ENCODE results near the gene IGF2R.

Gene IGF2R

GRCh38 chr6:160084198-160084776 is 115.4 kb downstream of the IGF2R start:
- H3K9ac ChIP-seq (ENCODE audit: low read length): no peak overlapping the region
- H3K79me2 ChIP-seq (ENCODE audit: low read length): no peaks in the 10 kb centered on the region
- no peak overlapping the region for H2AFZ ChIP-seq (ENCODE audit: low read length)
- H3K27ac ChIP-seq (ENCODE audit: low read length): no peak overlapping the region
- no peak overlapping the region for H3K4me2 ChIP-seq (ENCODE audit: low read depth, low read length)
- no peaks in the 10 kb centered on the region for H3K9me2 ChIP-seq (replicated peaks; ENCODE audit: insufficient read depth, low read length)
- no peaks in the 10 kb centered on the region for H3K9me3 ChIP-seq (replicated peaks; ENCODE audit: insufficient read depth, low read length)
- no peak for DNase-seq
- no peaks in the 10 kb centered on the region for H3K4me1 ChIP-seq (ENCODE audit: low read length)
- H3K4me3 ChIP-seq (ENCODE audit: low read length): no peak overlapping the region
- H4K20me1 ChIP-seq (ENCODE audit: insufficient read depth, low read length): no peaks in the 10 kb centered on the region
- no peaks in the 10 kb centered on the region for H3K27me3 ChIP-seq (replicated peaks; ENCODE audit: insufficient read depth, low read length)
- TF ChIP-seq EZH2phosphoT487 (IDR thresholded peaks at IDR 0.05; ENCODE audit: low read length): no peak
- TF ChIP-seq, protein P1, sequence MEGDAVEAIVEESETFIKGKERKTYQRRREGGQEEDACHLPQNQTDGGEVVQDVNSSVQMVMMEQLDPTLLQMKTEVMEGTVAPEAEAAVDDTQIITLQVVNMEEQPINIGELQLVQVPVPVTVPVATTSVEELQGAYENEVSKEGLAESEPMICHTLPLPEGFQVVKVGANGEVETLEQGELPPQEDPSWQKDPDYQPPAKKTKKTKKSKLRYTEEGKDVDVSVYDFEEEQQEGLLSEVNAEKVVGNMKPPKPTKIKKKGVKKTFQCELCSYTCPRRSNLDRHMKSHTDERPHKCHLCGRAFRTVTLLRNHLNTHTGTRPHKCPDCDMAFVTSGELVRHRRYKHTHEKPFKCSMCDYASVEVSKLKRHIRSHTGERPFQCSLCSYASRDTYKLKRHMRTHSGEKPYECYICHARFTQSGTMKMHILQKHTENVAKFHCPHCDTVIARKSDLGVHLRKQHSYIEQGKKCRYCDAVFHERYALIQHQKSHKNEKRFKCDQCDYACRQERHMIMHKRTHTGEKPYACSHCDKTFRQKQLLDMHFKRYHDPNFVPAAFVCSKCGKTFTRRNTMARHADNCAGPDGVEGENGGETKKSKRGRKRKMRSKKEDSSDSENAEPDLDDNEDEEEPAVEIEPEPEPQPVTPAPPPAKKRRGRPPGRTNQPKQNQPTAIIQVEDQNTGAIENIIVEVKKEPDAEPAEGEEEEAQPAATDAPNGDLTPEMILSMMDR (IDR thresholded peaks at IDR 0.05; ENCODE audit: low read length): no peak
- TF ChIP-seq EZH2 (optimal IDR thresholded peaks at IDR 0.05; ENCODE audit: low read depth, low read length): no peak
- no peaks in the 10 kb centered on the region for H3F3A ChIP-seq (ENCODE audit: insufficient read depth, low read length)
- no peaks in the 10 kb centered on the region; the same call in 1 of the 2 replicates for H3K36me3 ChIP-seq (replicated peaks; ENCODE audit: insufficient read depth, low read length)

- H3K27me3 ChIP-seq (replicated peaks; ENCODE audit: insufficient read depth, low read length): no peaks in the 10 kb centered on the region
- H3K27ac ChIP-seq (ENCODE audit: low read length): no peak overlapping the region
- no peak overlapping the region for H3K9ac ChIP-seq (ENCODE audit: low read length)
- H3K36me3 ChIP-seq (replicated peaks; ENCODE audit: insufficient read depth, low read length): no peaks in the 10 kb centered on the region; the same call in 1 of the 2 replicates
- no peaks in the 10 kb centered on the region for H3K79me2 ChIP-seq (ENCODE audit: low read length)
- no peaks in the 10 kb centered on the region for H4K20me1 ChIP-seq (ENCODE audit: insufficient read depth, low read length)
- no peak overlapping the region for H2AFZ ChIP-seq (ENCODE audit: low read length)
- H3K9me2 ChIP-seq (replicated peaks; ENCODE audit: insufficient read depth, low read length): no peaks in the 10 kb centered on the region
- TF ChIP-seq, protein P1 (IDR thresholded peaks at IDR 0.05; ENCODE audit: low read length): no peak
- no peak for TF ChIP-seq EZH2 (optimal IDR thresholded peaks at IDR 0.05; ENCODE audit: low read depth, low read length)
- TF ChIP-seq EZH2phosphoT487 (IDR thresholded peaks at IDR 0.05; ENCODE audit: low read length): no peak
- no peaks in the 10 kb centered on the region for H3F3A ChIP-seq (ENCODE audit: insufficient read depth, low read length)
- no peak overlapping the region for H3K4me3 ChIP-seq (ENCODE audit: low read length)
- no peaks in the 10 kb centered on the region for H3K4me1 ChIP-seq (ENCODE audit: low read length)
- no peak for DNase-seq
- H3K9me3 ChIP-seq (replicated peaks; ENCODE audit: insufficient read depth, low read length): no peaks in the 10 kb centered on the region
- H3K4me2 ChIP-seq (ENCODE audit: low read depth, low read length): no peak overlapping the region
These were observed 116.3 kb downstream of the IGF2R start for GRCh38 chr6:160085226-160085625.

- Histone ChIP-seq H3K36me3 (replicated peaks; ENCODE audit: insufficient read depth, low read length) (no peaks in the 10 kb centered on the region; the same call in 1 of the 2 replicates), H3K9me3 (replicated peaks; ENCODE audit: insufficient read depth, low read length) (no peaks in the 10 kb centered on the region), H3K9ac (ENCODE audit: low read length) (no peak overlapping the region), H3K27ac (ENCODE audit: low read length) (no peak overlapping the region), H4K20me1 (ENCODE audit: insufficient read depth, low read length) (no peaks in the 10 kb centered on the region), H2AFZ (ENCODE audit: low read length) (no peak overlapping the region), H3K4me2 (ENCODE audit: low read depth, low read length) (no peak overlapping the region), H3K4me1 (ENCODE audit: low read length) (no peaks in the 10 kb centered on the region), H3K4me3 (ENCODE audit: low read length) (no peak overlapping the region), H3K79me2 (ENCODE audit: low read length) (no peaks in the 10 kb centered on the region), H3F3A (ENCODE audit: insufficient read depth, low read length) (no peaks in the 10 kb centered on the region), H3K27me3 (replicated peaks; ENCODE audit: insufficient read depth, low read length) (no peaks in the 10 kb centered on the region), H3K9me2 (replicated peaks; ENCODE audit: insufficient read depth, low read length) (no peaks in the 10 kb centered on the region)
- TF ChIP-seq EZH2phosphoT487 (IDR thresholded peaks at IDR 0.05; ENCODE audit: low read length) (no peak), EZH2 (optimal IDR thresholded peaks at IDR 0.05; ENCODE audit: low read depth, low read length) (no peak)
- TF ChIP-seq, protein P1 (IDR thresholded peaks at IDR 0.05; ENCODE audit: low read length): no peak
- DNase-seq: no peak
These were observed 117.0 kb downstream of the IGF2R start for GRCh38 chr6:160085713-160086505.

Data from MM.1S (cell line).